Activated CD8-positive, alpha-beta T cell treated with anti-CD3 and anti-CD28 coated beads, Interleukin-2, amount 10 ng/mL, durations not matched to agents 7 days and 5 days (primary cell): ENCODE measurements around the gene BCAS3. TPM values are rescaled to one million over a fixed set of nuclear protein-coding genes. Genes with fewer than 3 reads are reported as not detected.

Source experiments
- ATAC-seq: fragments of 150-1000 bp; cut with Tn5 transposase; one replicate; pipeline ENCODE4 v1.10.0; 2021; ENCODE audit warnings: moderate library complexity
- CTCF ChIA-PET: fragments of 350-600 bp; sonication (Branson Sonifier 250); formaldehyde crosslinking; loops from one replicate; lab custom pipeline; 2021; ENCODE audit warnings: antibody characterized with exemption; lab: Charles Lee
- POLR2A ChIA-PET: fragments of 350-600 bp; sonication (Branson Sonifier 250); formaldehyde crosslinking; loops from one replicate; lab custom pipeline; 2021; ENCODE audit warnings: antibody characterized with exemption; lab: Charles Lee
- DNase-seq: peaks from one replicate; pipeline ENCODE4 v3.0.0-alpha.2; 2020
- H3K27ac Mint-ChIP-seq: one replicate; pipeline ENCODE4 v1.8.0; 2021; ENCODE audit warnings: mild to moderate bottlenecking, mixed read lengths
- H3K27me3 Mint-ChIP-seq: one replicate; pipeline ENCODE4 v1.8.0; 2021; ENCODE audit warnings: low read depth, mixed read lengths
- H3K36me3 Mint-ChIP-seq: one replicate; pipeline ENCODE4 v1.8.0; 2021; ENCODE audit warnings: low read depth, mixed read lengths
- H3K4me1 Mint-ChIP-seq: one replicate; pipeline ENCODE4 v1.8.0; 2021; ENCODE audit warnings: low read depth, mixed read lengths
- H3K4me3 Mint-ChIP-seq: one replicate; pipeline ENCODE4 v1.8.0; 2021; ENCODE audit warnings: mild to moderate bottlenecking, mixed read lengths
- H3K9me3 Mint-ChIP-seq: one replicate; pipeline ENCODE4 v1.8.0; 2022; ENCODE audit warnings: mixed read lengths; ENCODE audit not compliant: insufficient read depth
- total RNA-seq, 2 experiments: library from RNA; stranded (reverse); gene quantifications; one replicate each; pipeline ENCODE4 v1.2.3, GENCODE V29; 2021

Gene BCAS3
- total RNA-seq, 2 experiments from 2014 or later = 13.0 to 16.3 TPM

DNA sequence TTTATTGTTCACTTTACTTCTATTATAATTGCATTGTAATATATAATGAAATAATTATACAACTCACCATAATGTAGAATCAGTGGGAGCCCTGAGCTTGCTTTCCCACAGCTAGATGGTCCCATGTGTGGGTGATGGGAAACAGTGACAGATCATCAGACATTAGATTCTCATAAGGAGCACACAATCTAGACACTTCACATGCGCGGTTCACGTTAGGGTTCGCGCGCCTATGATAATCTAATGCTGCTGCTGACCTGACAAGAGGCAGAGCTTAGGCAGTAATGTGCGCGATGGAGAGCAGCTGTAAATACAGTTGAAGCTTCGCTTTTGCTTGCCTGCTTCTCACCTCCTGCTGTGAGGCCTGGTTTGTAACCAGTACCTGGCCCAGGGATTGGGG is 40.2 kb downstream of the BCAS3 start:
- DNase-seq = no peak
- ChIA-PET CTCF (interaction anchor here (1.2 kb wide), 1 partner anchor 641 kb away, joined by 4 read pairs; no protein-coding TSS in a partner anchor), POLR2A (no interaction called here)
- Mint-ChIP-seq H3K4me1 (peaks cover 2% of the 10 kb centered on the region), H3K27me3 (no peaks in the 10 kb centered on the region), H3K9me3 (no peaks in the 10 kb centered on the region), H3K4me3 (no peak overlapping the region), H3K27ac (no peak overlapping the region), H3K36me3 (no peaks in the 10 kb centered on the region)
- no peak for ATAC-seq

DNA sequence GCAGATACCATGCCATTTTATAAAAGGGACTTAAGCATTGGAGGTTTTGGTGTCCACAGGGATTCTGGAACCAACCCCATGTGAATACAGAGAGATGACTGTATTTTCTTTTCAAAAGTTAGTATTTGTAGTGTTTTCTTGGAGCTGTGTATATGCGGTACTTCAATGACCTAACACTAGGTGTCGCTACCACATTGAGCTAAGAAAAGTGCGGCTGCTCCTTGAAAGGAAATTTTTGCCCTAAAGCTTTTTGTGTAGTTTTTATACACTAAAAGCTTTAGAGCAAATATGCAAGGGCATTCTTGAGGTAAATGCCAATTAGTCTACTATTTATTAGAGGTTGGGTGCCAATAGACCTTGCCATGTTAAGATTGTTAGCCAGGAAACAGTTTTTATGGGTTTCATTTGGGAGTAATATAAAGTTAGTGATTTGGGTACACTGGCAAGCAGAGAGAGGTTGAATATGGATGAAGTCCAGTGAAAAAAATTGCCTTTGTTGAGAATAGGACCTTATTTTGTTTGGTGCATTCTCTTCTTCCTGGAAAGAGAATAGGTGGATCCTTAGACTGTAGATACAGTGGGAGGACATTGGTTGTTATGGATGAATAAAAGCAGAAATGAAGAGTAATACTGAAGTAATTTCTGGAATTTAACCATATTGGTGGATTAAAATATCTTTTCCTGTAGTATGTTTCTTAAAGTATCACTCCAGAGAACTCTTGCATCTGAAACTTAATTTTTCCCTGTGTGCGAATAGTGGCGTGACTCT is 43.3 kb downstream of the BCAS3 start:
- ChIA-PET CTCF (interaction anchor here (0.5 to 2.2 kb wide), 31 partner anchors 9 to 830 kb away, joined by 3 to 16 read pairs (median 4); partner anchors contain the start of gene BCAS3), POLR2A (interaction anchor here (0.6 kb wide), 1 partner anchor 680 kb away, joined by 3 read pairs; no protein-coding TSS in a partner anchor)
- Mint-ChIP-seq H3K27me3 (no peaks in the 10 kb centered on the region), H3K36me3 (no peaks in the 10 kb centered on the region), H3K9me3 (no peaks in the 10 kb centered on the region), H3K4me1 (peaks cover 2% of the 10 kb centered on the region), H3K27ac (no peak overlapping the region), H3K4me3 (no peak overlapping the region)
- DNase-seq (peak; percentile 60), ATAC-seq (peak; percentile 51)

DNA sequence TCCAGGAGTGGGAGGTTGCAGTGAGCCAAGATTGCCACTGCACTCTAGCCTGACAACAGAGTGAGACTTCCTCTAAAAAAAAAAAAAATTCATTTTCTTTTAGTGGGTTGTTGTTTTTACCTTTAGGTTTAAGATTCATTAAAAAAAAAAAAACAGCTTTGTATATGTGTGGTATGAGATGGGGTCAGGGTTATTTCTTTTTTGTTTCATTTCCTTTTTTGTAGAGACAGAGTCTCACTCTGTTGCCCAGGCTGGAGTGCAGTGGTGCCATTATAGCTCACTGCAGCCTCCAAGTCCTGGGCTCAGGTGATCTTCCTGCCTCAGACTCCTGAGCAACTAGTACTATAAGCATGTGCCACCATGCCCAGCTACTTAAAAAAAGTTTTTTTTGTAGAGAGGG is 47.0 kb downstream of the BCAS3 start:
- CTCF ChIA-PET = no interaction called here

GRCh38 chr17:60729854-60730253 is 52.2 kb downstream of the BCAS3 start:
- ChIA-PET CTCF (interaction anchor here (1.4 kb wide), 1 partner anchor 9 kb away, joined by 4 read pairs; no protein-coding TSS in a partner anchor), POLR2A (no interaction called here)
- no peak overlapping the region for H3K27ac Mint-ChIP-seq
- ATAC-seq = no peak
- H3K4me1 Mint-ChIP-seq = peaks cover 3% of the 10 kb centered on the region
- no peaks in the 10 kb centered on the region for H3K27me3 Mint-ChIP-seq
- no peak overlapping the region for H3K4me3 Mint-ChIP-seq
- H3K9me3 Mint-ChIP-seq = no peaks in the 10 kb centered on the region
- no peaks in the 10 kb centered on the region for H3K36me3 Mint-ChIP-seq
- DNase-seq = no peak

More for the DNA sequence above, 47.0 kb downstream of the BCAS3 start:
- ATAC-seq (no peak), DNase-seq (no peak)
- Mint-ChIP-seq H3K36me3 (no peaks in the 10 kb centered on the region), H3K4me1 (peaks cover 2% of the 10 kb centered on the region), H3K9me3 (no peaks in the 10 kb centered on the region), H3K27me3 (no peaks in the 10 kb centered on the region), H3K27ac (no peak overlapping the region), H3K4me3 (no peak overlapping the region)
- POLR2A ChIA-PET = no interaction called here

GRCh38 chr17:60730273-60730672 is 52.6 kb downstream of the BCAS3 start:
- no peaks in the 10 kb centered on the region for H3K36me3 Mint-ChIP-seq
- no peaks in the 10 kb centered on the region for H3K27me3 Mint-ChIP-seq
- H3K4me3 Mint-ChIP-seq = no peak overlapping the region
- H3K9me3 Mint-ChIP-seq = no peaks in the 10 kb centered on the region
- ATAC-seq (no peak), DNase-seq (no peak)
- POLR2A ChIA-PET = no interaction called here
- no peak overlapping the region for H3K27ac Mint-ChIP-seq
- CTCF ChIA-PET = interaction anchor here (1.4 kb wide), 1 partner anchor 10 kb away, joined by 4 read pairs; no protein-coding TSS in a partner anchor
- peaks cover 3% of the 10 kb centered on the region for H3K4me1 Mint-ChIP-seq

DNA sequence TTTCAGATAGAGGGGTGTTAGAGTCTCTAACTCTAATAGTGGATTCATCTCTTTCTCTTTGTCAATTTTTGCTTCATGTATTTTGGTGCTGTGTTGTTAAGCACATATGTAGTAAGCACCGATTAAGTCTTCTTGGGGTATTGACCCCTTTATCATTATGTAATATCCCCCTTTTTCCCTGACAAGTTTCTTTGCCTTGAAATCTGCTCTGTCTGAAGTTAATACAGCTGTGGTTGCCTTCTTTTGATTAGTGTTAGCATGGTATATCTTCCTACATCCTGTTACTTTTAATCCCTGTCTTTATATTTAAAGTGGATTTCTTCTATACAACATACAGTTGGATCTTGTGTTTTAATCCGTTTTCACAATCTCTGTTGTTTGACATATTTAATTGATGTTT is 60.6 kb downstream of the BCAS3 start:
- Mint-ChIP-seq H3K4me1 (no peaks in the 10 kb centered on the region), H3K36me3 (no peaks in the 10 kb centered on the region), H3K27me3 (no peaks in the 10 kb centered on the region), H3K27ac (no peak overlapping the region), H3K4me3 (no peak overlapping the region), H3K9me3 (no peaks in the 10 kb centered on the region)
- POLR2A ChIA-PET = no interaction called here
- DNase-seq (no peak), ATAC-seq (no peak)
- CTCF ChIA-PET = no interaction called here

DNA sequence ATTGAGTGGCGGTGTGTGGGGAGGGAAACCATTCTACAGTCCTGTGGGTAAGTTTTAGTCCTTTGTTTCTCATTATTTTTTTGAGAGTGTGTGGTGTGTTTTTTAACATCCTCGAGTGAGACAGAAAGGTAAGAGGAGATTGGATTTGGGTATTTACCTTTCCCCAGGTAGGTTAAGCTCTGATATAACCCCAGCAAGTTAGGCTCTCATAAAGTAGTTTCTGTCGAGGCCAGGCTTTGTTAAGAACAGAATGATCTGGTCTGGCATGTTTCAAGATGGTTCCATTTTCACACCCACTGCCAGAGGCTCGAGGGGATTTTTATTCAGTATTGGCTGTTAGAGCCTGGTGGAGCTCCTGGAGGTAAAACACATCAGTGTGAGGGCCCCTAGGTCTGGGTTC is 62.9 kb downstream of the BCAS3 start:
- Mint-ChIP-seq H3K36me3 (no peaks in the 10 kb centered on the region), H3K9me3 (no peaks in the 10 kb centered on the region), H3K4me1 (no peaks in the 10 kb centered on the region), H3K4me3 (no peak overlapping the region), H3K27me3 (no peaks in the 10 kb centered on the region), H3K27ac (no peak overlapping the region)
- ATAC-seq (no peak), DNase-seq (no peak)
- ChIA-PET CTCF (interaction anchor here (2.0 kb wide), 1 partner anchor 20 kb away, joined by 10 read pairs; no protein-coding TSS in a partner anchor), POLR2A (no interaction called here)

GRCh38 chr17:60741031-60741430 is 63.4 kb downstream of the BCAS3 start:
- POLR2A ChIA-PET = no interaction called here
- CTCF ChIA-PET = interaction anchor here (2.0 kb wide), 1 partner anchor 20 kb away, joined by 10 read pairs; no protein-coding TSS in a partner anchor
- no peak for ATAC-seq
- Mint-ChIP-seq H3K36me3 (no peaks in the 10 kb centered on the region), H3K4me3 (no peak overlapping the region), H3K27ac (no peak overlapping the region), H3K27me3 (no peaks in the 10 kb centered on the region), H3K4me1 (no peaks in the 10 kb centered on the region), H3K9me3 (no peaks in the 10 kb centered on the region)
- no peak for DNase-seq

- CTCF ChIA-PET = no interaction called here
- no peak for ATAC-seq
Observed at GRCh38 chr17:60743282-60743681, 65.6 kb downstream of the BCAS3 start.

DNA sequence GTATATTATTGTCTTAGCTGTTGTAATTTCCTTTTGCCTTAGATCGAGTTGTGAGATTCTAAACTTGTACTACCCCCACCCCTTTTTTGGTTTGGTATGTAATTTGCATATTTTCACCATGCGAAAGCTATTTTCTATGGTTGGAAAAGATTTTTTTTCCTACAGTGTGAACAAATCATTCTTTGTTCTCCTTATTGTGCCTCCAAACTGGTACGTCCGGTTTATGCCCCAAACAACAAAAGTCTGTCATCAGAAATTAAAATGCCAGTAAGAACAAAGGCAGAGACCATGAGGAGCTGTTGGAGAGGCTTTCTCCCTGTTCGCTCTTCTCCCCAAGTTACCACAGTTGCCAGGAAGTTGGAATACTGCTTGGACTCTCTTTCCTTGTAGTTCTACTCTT is 66.1 kb downstream of the BCAS3 start:
- Mint-ChIP-seq H3K27me3 (no peaks in the 10 kb centered on the region), H3K4me1 (no peaks in the 10 kb centered on the region), H3K27ac (no peak overlapping the region), H3K9me3 (no peaks in the 10 kb centered on the region), H3K4me3 (no peak overlapping the region), H3K36me3 (no peaks in the 10 kb centered on the region)
- DNase-seq (no peak), ATAC-seq (no peak)
- POLR2A ChIA-PET = no interaction called here
- CTCF ChIA-PET = interaction anchor here (1.6 kb wide), 1 partner anchor 23 kb away, joined by 6 read pairs; no protein-coding TSS in a partner anchor

More at GRCh38 chr17:60743282-60743681, 65.6 kb downstream of the BCAS3 start:
- POLR2A ChIA-PET = no interaction called here
- Mint-ChIP-seq H3K4me3 (no peak overlapping the region), H3K27ac (no peak overlapping the region), H3K27me3 (no peaks in the 10 kb centered on the region), H3K4me1 (no peaks in the 10 kb centered on the region), H3K36me3 (no peaks in the 10 kb centered on the region), H3K9me3 (no peaks in the 10 kb centered on the region)
- no peak for DNase-seq

GRCh38 chr17:60744355-60744966 is 66.8 kb downstream of the BCAS3 start:
- ChIA-PET CTCF (interaction anchor here (1.6 kb wide), 1 partner anchor 24 kb away, joined by 6 read pairs; no protein-coding TSS in a partner anchor), POLR2A (no interaction called here)
- ATAC-seq = no peak
- Mint-ChIP-seq H3K9me3 (no peaks in the 10 kb centered on the region), H3K4me3 (no peak overlapping the region), H3K27ac (no peak overlapping the region), H3K36me3 (no peaks in the 10 kb centered on the region), H3K4me1 (no peaks in the 10 kb centered on the region), H3K27me3 (no peaks in the 10 kb centered on the region)
- no peak for DNase-seq

GRCh38 chr17:60745544-60745943 is 67.9 kb downstream of the BCAS3 start:
- no peaks in the 10 kb centered on the region for H3K27me3 Mint-ChIP-seq

More at GRCh38 chr17:60745544-60745943, 67.9 kb downstream of the BCAS3 start:
- CTCF ChIA-PET = interaction anchor here (0.8 to 1.3 kb wide), 2 partner anchors 25 to 27 kb away, joined by 3 to 4 read pairs; no protein-coding TSS in a partner anchor
- DNase-seq = no peak
- Mint-ChIP-seq H3K27ac (no peak overlapping the region), H3K9me3 (no peaks in the 10 kb centered on the region), H3K4me3 (no peak overlapping the region), H3K4me1 (no peaks in the 10 kb centered on the region), H3K36me3 (no peaks in the 10 kb centered on the region)
- no peak for ATAC-seq
- POLR2A ChIA-PET = no interaction called here
